Measurements from ENCODE around the gene TENM4.

GRCh38 chr11:79087238-79087960, 353.4 kb downstream of the TENM4 start:
- no peak for TF ChIP-seq FOXP1 (CRISPR knock-in tag; IDR thresholded peaks at IDR 0.05; ENCODE audit: borderline replicate concordance)
- no peak for TF ChIP-seq CTCF (IDR thresholded peaks at IDR 0.05)
- TF ChIP-seq ATF6 (CRISPR knock-in tag; IDR thresholded peaks at IDR 0.05) = no peak
- TF ChIP-seq MAX (CRISPR knock-in tag; IDR thresholded peaks at IDR 0.05) = no peak
- TF ChIP-seq ZNF416 (CRISPR knock-in tag; IDR thresholded peaks at IDR 0.05) = no peak
- TF ChIP-seq NFYB (CRISPR knock-in tag; conservative IDR thresholded peaks at IDR 0.05; ENCODE audit: low read depth) = no peak
- TF ChIP-seq JUN (CRISPR knock-in tag; IDR thresholded peaks at IDR 0.05) = no peak
- TF ChIP-seq NFE2L1 (CRISPR knock-in tag; IDR thresholded peaks at IDR 0.05) = no peak
- TF ChIP-seq TEAD4 (CRISPR knock-in tag; IDR thresholded peaks at IDR 0.05) = no peak
- TF ChIP-seq ZNF232 (CRISPR knock-in tag; IDR thresholded peaks at IDR 0.05) = no peak
- TF ChIP-seq MLX (CRISPR knock-in tag; IDR thresholded peaks at IDR 0.05) = no peak
- TF ChIP-seq ELF4 (CRISPR knock-in tag; IDR thresholded peaks at IDR 0.05; ENCODE audit: low read depth) = no peak
- no peak for TF ChIP-seq HMGXB4 (CRISPR knock-in tag; IDR thresholded peaks at IDR 0.05)
- no peak for TF ChIP-seq ATF2 (CRISPR knock-in tag; IDR thresholded peaks at IDR 0.05; ENCODE audit: borderline replicate concordance, low read depth)

Data from WTC11 (cell line).